GM08714 (cell line): ENCODE results near the gene MYB.
"Not testable (repeated sequence)": the region's sequence is repeated elsewhere in the genome, so short reads cannot be mapped to it uniquely, and the experiment has no call there.

ENCODE experiments used
- H3K4me3 ChIP-seq: fragments of 200-500 bp; sonication (Bioruptor generic); 2 replicates; pipeline ENCODE4 v1.5.1; 2014; ENCODE audit warnings: mild to moderate bottlenecking, low read length, inconsistent platforms
- ZNF274 ChIP-seq: IDR thresholded peaks from 2 replicates; pipeline ENCODE4 v1.6.1; 2012; ENCODE audit warnings: mild to moderate bottlenecking, low read depth, low read length

Gene MYB

GRCh38 chr6:135180542-135181332 is at the start of gene MYB:
TSS of gene MYB (plus strand) at chr6:135181308. CDS start at chr6:135181514, 206 bp downstream.
- no peak for TF ChIP-seq ZNF274
- peak within 1 kb of the TSS; percentile 77 for H3K4me3 ChIP-seq

DNA sequence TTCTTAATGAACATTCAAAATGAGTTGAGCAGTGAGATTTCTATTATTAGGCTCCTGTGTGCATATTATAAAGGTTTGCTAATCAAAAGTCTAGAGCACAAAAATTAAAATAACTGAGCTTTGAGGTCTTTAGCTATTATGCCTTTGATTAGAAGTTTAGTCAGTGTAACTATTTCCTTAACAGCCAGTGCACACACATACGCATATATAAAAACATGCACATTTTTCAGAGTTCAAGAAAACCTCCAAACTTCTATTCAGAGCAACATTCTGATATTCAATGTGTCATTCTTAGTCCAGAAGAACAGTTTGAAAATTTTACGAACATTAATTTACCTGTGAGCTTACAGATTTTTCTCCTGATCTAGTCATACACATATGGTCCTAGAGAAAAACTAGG is 48.3 kb upstream of the MYB start:
- TF ChIP-seq ZNF274: no peak
- H3K4me3 ChIP-seq: no peak overlapping the region

DNA sequence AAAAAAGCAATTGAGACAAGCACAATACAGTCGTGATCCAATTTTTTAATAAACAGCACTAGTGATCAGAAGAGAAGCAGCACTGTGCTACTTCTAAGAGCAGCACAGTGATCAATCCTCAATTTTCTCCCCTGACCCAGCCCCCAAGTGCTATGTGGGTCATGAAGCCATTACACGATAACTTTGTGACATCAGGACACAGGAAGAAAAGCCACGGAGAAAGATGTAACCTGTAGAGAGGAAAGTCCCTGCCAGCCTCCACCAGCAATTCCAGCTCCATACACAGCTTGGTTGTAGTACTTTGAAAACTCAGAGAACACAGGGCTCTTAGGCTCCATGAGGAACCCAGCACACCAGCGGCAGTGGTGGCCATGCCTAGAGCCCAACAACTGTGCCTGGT is 45.3 kb upstream of the MYB start:
- no peak for TF ChIP-seq ZNF274
- no peak overlapping the region for H3K4me3 ChIP-seq

GRCh38 chr6:135137826-135138225 is 43.3 kb upstream of the MYB start:
- no peak overlapping the region for H3K4me3 ChIP-seq
- TF ChIP-seq ZNF274: no peak

DNA sequence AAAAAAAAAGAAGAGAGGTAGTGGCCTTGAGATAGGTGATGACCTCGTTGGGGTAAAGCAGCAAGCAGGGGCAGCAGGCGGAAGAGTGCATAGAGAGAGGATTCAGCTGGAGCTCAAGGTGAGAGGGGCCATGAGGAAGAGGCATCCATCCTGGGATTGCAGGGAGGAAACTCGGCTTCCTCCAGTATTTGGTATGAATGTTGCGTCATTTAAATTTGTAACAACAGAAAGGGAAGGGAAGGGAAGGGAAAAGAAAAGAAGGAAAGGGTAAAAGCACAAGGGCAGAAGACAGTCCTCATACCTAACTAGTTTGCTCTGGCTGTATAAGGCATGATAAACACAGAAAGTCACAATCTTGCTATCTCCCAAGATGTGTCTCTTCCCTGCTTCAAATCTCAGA is 39.9 kb upstream of the MYB start:
- TF ChIP-seq ZNF274: no peak
- no peak overlapping the region for H3K4me3 ChIP-seq

- TF ChIP-seq ZNF274: no peak
- no peak overlapping the region for H3K4me3 ChIP-seq
These were observed 39.4 kb upstream of the MYB start for GRCh38 chr6:135141728-135142127.

- not testable (repeated sequence) for H3K4me3 ChIP-seq
These were observed 38.9 kb upstream of the MYB start for GRCh38 chr6:135142232-135142631.

DNA sequence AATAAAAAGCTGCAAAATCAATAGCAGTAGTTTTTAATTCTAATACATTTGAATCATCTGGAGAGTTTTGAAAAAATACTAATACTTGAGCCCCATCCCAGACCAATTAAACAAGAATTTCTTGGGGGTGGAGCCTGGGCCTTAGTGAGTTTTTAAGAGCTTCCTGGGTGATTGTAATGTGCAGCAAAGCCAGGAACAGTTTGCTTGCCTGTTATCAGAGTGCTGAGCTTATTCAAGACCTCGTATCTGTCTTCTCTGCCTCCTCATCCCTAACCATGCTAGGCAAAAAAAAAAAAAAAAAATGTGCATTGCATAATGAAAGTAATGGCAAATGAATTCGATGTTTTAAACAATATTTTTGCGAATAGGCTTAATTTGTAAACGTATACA is 36.4 kb upstream of the MYB start:
- TF ChIP-seq ZNF274: no peak

DNA sequence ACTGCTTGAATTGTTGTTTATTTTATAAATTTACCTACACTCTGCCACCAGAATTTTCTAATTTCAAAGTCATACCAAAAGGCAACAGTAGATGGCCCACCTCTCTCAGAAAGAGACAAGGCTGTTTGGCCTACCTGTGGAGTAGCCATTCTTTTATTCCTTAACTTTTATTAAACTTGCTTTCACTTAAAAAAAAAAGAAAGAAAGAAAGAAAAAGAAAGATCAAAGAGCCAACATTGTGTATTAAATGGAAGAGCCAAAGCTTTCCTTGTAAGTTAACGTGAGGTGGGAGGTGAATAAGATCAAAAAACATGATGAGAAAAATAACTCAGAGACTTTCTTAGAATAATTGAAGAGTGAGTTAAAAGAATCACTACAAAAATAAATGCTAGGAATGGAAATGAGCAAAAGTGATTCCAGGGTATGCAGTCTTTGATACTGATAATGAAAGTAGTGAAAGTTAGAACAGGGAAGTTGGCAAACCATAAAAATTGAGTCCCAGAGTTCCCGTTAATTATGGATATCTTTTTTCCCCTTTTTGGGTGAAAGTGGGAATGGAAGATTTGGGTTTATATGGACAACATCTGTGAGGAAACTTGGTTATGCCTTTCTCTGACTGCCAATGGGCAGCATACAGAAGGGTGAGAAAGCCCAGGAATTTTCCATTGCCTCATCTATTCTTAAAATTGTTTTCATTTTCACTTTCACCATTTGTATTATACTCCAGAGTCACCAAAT is 35.9 kb upstream of the MYB start:
- no peak for TF ChIP-seq ZNF274
- no peak overlapping the region for H3K4me3 ChIP-seq

More for the DNA sequence above, 36.4 kb upstream of the MYB start:
- H3K4me3 ChIP-seq: no peak overlapping the region

DNA sequence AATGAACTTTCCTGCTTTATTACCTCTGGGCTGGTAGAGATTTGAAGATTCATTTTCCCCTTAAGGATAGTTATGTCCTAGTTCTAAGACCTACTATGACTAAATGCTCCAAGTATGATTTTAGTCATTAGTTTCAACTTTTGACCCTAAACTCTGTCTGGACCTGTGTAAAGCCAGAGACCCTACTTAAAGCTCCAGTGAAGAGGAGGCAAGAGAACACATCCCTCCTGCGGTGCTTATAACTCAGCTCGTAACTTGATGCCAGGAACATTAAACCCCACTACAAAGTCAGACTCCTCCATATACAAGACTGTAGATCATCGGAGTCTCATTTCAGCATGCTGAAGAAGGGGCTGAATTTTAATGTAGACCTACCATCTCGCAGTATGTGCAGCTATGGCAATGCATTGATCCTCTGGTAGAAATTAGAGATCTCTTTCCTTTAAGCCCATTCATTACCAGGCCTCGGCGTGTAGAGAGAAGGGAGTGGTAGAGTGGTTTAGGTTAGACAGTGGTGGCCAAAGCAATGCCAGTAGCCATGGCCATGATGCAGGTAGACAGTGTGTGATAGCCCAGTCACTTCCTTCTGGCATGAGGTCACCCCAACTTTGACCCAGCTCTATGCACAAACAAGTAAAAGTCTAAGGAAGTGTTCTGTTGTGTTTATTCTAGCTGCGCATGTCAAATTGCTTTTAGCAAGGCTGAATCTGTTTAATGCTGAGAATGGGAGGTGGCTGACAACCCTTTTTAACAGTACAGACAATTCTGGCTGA is 34.8 kb upstream of the MYB start:
- H3K4me3 ChIP-seq: no peak overlapping the region
- TF ChIP-seq ZNF274: no peak

DNA sequence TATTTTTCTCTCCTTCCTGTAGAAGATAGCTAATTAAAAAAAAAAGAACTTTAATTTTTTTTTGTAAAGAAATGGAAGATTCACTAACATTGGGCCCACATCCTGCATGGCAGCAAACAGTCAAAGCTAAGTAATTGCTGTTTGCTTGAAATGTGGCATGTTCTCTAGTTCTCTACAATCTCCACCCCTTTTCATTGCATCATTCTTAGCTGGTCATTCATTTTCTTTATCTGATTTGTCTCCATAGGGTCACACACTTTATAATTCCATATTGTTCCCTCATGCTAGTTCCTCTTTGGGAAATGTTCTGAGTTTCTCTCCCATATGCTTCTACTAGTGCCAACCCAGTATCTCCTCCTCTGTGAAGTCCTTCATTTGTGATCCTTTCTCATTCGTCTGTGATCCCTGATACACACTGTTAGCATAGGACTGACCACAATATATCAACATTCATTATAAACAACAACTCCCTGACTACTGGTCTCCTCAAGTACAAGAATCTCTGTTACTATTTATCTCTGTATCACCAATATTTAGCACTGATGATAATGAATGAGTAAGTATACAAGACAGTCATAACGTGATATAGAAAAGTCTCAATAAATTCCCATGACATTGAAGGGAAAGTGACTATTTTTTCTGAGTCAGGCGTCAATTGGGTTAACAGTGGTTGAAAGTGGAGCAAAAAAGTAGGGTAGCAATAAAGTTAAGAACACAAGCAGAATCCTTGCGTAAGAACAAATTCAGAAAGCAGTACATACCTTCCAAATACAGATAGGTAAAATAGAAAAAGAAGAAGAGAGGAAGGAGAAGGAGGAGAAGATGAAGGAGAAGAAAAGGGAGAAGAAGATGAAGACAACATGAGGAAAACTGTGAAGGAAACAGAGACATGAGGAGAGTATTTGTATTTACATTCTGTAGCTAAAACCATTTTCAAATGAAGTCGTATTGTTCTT is 33.2 kb upstream of the MYB start:
- H3K4me3 ChIP-seq: no peak overlapping the region
- TF ChIP-seq ZNF274: no peak

- H3K4me3 ChIP-seq: no peak overlapping the region
- no peak for TF ChIP-seq ZNF274
These were observed 32.2 kb upstream of the MYB start for GRCh38 chr6:135148889-135149288.

GRCh38 chr6:135149376-135149775 is 31.7 kb upstream of the MYB start:
- no peak for TF ChIP-seq ZNF274
- H3K4me3 ChIP-seq: no peak overlapping the region

GRCh38 chr6:135150481-135150880 is 30.6 kb upstream of the MYB start:
- H3K4me3 ChIP-seq: not testable (repeated sequence)

GRCh38 chr6:135154125-135154524 is 27.0 kb upstream of the MYB start:
- not testable (repeated sequence) for H3K4me3 ChIP-seq
